GM21515 (cell line): ENCODE results near the gene TMEM271.

Source experiments
- ATAC-seq: cut with Tn5 transposase; IDR thresholded peaks from one replicate; pipeline ENCODE4 v1.9.1; 2021; ENCODE audit not compliant: unreplicated experiment

Gene TMEM271

DNA sequence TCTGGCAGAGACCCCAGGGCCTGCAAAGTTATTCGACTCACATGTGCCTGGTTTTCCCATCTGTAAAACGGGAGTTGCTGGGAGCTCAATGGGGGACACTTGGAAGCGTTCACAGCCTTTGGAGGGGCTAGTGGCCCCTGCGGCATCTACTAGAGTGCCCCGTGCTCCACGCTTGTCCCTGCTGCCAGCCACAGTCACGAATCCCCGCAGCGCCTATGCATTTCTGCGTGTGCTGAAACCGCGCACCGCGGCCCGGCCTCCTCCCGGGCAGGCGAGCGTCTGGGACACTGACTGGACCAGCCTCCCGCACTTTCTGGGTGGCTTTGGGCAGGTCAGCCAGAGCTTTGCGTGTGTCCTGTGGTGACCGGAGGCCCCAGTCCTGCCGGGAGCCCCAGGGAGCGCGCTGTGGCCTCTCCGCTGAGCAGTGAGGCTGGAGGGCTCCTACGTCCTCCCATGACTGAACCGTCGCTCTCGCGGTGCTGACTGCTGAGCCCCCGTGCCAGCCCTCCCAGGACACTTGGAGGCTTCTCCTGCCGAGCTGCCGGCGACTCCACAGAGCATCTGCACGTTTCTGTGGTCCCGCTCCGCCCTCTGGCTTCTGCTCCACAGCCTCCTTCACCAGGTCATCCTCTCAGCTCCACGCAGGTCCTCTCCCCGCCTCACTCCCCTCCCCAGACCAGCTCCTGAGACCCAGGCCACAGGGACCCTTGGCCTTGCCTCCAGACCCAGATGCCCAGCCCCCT, 40.7 kb downstream of the TMEM271 start:
- no peak for ATAC-seq

DNA sequence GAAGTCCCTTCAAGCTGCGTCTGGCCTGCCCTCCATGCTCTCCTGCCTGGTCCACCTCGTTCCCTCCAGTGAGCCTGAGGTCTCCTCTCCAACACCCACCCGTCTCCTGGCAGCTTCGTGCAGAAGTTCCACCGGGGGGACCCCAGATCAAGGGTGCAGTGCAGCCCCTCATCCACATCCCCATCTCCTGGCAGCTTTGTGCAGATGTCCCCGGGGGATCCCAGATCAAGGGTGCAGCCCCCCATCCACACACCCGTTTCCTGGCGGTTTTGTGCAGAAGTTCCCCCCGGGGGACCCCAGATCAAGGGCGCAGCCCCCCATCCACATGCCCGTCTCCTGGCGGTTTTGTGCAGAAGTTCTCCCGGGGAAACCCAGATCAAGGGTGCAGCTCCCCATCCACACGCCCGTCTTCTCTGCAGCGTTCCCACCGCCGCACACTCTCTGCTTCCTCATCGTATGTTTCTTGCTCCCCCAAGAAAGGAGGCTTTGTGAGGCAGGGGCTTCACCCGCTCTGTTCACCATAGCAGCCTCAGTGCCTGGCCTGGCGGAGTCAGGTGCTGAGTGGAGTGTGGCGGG, 41.4 kb downstream of the TMEM271 start:
- ATAC-seq: no peak

GRCh38 chr4:534101-534575, 42.0 kb downstream of the TMEM271 start:
- no peak for ATAC-seq

GRCh38 chr4:533318-534100, 42.6 kb downstream of the TMEM271 start:
- no peak for ATAC-seq

GRCh38 chr4:532588-533317, 43.3 kb downstream of the TMEM271 start:
- ATAC-seq: no peak

DNA sequence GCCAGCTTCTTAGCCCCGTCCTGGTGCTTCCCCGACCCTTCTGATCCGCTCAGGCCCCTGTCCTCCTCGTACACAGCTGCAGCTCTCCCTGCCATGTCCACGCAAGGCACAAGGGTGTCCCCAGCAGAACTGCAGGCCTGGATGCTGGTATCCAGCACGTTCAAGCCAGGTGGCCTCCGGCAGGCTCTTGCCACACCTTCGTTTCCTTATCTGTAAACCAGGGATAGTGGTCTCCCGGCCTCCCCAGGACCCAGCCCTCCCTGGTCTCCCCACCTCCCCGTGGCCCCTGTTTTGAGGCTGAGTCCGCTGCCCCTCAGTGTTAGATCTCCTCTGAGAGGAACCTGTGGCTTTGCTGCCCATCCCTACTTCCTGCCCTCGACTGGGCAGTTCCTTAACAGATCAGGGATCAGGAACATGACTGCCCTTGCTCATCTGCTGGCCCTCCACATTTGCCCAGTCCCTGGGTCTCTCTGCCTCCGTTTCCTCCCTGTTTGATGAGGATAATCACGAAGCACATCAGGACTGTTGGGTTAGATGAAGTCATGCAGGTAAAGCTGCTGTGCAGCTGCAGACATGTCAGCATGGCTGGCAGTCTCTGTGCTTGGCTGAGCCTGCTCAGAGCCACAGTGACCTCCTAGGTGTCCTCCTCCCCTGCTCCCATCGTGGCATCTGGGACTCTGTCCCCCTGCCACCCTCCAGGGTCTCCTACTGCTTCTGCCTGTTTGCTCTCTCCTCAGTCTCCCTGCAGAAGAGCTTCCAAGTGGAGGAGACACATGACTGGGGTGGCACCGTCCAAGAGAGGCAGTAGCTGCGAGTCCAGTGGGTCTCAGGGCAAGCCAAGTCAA, 44.2 kb downstream of the TMEM271 start:
- ATAC-seq: no peak

DNA sequence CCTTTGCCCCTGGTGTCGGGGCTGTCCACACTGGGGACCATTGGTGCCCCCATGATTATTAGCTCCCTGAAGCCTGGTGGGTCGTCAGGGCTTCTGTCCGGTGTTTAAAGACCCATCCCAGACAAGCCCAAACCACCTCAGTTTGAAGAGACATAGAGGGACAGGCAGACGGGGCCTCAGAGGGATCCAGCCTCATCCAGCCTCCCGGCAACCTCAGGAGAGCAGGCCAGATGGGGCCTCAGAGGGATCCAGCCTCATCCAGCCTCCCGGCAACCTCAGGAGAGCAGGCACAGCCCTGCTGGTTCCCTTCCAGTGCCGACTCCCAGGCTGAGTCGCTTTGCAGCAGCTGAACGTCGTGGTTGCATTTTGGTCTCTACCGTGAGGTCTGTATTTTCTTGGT, 45.0 kb downstream of the TMEM271 start:
- no peak for ATAC-seq

DNA sequence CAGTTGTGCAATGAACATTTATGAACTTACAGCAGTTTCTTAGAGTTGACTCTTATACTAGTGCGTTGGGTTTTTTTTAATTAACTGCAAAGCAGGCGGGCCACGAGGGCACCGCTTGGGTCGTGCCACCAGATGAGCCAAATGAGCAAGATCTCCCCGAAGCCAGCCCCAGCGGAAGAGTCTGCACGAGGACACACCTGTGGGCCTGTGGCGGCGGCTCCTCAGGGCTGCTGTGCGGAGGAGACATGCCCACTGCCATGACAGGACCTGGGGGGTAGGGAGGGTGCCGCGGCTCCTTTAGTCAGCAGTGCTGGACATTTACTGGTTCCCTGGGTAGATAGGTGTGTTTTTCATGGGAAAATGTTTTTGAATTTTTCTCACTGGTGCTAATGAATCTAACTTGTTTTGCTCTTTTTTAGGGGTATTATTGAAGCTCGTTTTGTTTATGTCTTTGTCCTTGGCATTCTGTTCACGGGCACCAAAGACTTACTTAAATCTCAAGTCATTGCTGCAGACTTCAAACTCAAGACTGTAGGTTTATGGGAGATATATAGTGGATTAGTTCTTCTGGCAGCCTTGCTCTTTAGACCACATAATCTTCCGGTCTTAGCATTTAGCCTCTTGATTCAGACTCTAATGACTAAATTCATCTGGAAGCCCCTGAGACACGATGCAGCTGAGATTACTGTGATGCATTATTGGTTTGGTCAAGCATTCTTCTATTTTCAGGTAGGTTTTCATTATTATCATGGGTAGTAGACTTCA, 45.9 kb downstream of the TMEM271 start:
- no peak for ATAC-seq

GRCh38 chr4:529563-529962, 46.5 kb downstream of the TMEM271 start:
- no peak for ATAC-seq

DNA sequence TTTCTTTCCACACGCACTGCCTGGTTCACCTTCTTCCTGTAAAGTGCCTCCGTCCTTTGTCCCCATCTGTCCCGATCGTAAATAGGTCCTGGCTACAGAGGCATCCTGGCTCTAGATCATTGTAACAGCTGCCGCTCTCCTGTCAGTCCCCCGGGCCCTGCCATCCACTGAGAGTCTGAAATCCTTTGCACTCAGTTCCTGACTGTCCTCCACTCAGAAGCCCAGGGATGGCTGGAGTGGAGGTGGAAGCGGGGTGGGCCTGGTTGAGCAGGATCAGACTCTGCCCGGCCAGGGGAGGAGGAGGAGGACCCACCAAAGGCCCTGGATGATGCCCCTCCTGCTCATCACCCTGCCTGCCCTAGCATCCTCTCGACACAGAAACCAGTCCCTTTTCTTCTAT, 47.3 kb downstream of the TMEM271 start:
- ATAC-seq: no peak

GRCh38 chr4:528296-528695, 47.8 kb downstream of the TMEM271 start:
- ATAC-seq: no peak

DNA sequence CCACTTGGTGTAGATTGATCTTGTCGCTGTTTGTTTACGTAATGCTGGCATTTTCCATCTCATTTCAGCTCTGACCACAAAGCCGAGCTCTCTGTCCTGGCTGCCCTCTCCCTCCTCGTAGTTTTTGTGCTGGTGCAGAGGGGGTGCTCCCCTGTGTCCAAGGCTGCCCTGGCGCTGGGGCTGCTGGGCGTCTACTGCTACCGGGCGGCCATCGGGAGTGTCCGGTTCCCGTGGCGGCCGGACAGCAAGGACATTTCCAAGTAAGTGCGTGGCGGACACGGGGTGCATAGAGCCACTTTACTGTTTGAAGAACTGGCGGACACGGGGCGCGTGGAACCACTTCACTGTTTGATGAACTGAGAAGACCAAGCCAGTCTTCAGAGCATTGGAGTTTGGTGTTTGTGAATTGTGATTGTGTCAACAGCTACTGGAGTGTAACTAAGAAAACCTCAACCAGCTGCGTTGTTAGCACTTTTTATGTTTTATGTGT, 49.1 kb downstream of the TMEM271 start:
- no peak for ATAC-seq

DNA sequence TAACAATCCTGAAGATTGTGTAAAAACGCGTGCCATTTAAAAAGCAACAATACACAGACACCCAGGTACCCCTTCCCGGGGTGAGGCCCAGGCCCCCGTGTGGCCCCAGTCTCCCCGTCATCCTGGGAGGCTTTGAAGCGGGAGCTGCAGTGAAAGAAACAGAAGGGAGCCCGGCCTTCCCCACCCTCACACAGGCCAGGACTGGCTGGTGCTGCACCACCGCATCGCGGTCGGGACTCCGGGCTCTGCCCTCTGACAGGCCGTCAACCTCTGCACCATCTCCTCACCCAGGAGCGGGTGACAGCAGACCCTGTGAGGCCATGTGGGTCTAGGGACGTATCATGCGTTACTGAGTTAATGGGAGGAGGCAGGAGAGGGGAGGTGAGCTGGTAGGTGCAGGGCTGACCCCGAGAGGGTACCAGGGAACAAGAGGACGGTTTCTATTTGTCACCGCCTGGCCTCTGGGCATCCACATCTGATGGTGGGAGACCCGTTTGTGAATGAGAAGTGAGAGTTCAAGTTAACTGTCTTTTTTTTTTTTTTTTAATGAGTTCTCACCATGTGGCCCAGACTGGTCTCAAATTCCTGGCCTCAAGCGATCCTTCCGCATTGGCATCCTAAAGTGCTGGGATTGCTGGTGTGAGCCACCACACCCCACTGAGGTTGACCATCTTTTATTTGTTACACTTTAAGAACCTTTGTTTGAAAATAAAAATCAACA, 49.7 kb downstream of the TMEM271 start:
- ATAC-seq: no peak

- no peak for ATAC-seq
Measured at GRCh38 chr4:525660-526059, 50.4 kb downstream of the TMEM271 start.

DNA sequence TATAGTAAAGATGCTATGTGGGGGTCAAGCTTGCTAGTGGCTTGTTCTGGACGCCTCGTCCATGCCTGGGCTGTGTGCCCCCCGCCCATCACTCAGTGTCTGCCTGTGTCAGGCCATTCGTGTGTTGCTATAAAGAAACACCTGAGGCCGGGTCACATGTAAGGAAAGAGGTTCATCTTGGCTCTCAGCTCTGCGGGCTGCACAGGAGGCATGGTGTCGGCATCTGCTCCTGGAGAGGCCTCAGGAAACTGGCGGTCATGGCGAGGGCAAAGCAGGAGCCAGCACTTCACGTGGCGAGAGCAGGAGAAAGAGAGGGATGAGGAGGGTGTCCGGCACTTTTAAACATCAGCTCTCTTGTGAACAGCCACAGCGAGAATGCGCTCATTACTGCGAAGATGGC, 51.9 kb downstream of the TMEM271 start:
- no peak for ATAC-seq
